ENCODE results near the gene KCTD19. TPM values are rescaled to one million over a fixed set of nuclear protein-coding genes. Genes with fewer than 3 reads are reported as not detected.

KCTD19 gene
- total RNA-seq, 1 experiment from 2014 or later: 0.32 TPM

GRCh38 chr16:67248073-67248400, 78.5 kb downstream of the KCTD19 start:
- H3K4me3 ChIP-seq (ENCODE audit: low read depth, low read length, poor library complexity, severe bottlenecking): peak overlapping the region; percentile 90
- H3K27me3 ChIP-seq (replicated peaks; ENCODE audit: insufficient read depth, low read depth, low read length, poor library complexity): no peaks in the 10 kb centered on the region
- no peak for TF ChIP-seq EZH2 (IDR thresholded peaks at IDR 0.05; ENCODE audit: borderline replicate concordance, low read depth, low read length, poor library complexity, severe bottlenecking)
- no peak for TF ChIP-seq CTCF (conservative IDR thresholded peaks at IDR 0.05; ENCODE audit: low read depth, low read length)
- no peaks in the 10 kb centered on the region for H3K36me3 ChIP-seq (ENCODE audit: insufficient read depth, low read length, poor library complexity, severe bottlenecking)
- ChIA-PET POLR2A (ENCODE audit: low non-redundant PET) (interaction anchor here (0.5 kb wide), 1 partner anchor 15 kb away, joined by 4 read pairs; no protein-coding TSS in a partner anchor), CTCF (interaction anchor here (0.6 kb wide), 1 partner anchor 141 kb away, joined by 10 read pairs; no protein-coding TSS in a partner anchor)
- H3K4me1 ChIP-seq (ENCODE audit: insufficient read depth, low read length, poor library complexity, severe bottlenecking): peaks cover 56% of the 10 kb centered on the region
- H3K27ac ChIP-seq (ENCODE audit: low read depth, low read length, poor library complexity, severe bottlenecking): peak overlapping the region; percentile 79
- intact Hi-C loops (cut with micrococcal nuclease; ENCODE audit: unreplicated experiment): no loop called here
- DNase-seq (ENCODE audit: low spot score): peak; percentile 57
- no peaks in the 10 kb centered on the region for H3K9me3 ChIP-seq (ENCODE audit: low read depth, low read length, poor library complexity, severe bottlenecking)
- BruUV-seq (replicated peaks): no TSS peak

DNA sequence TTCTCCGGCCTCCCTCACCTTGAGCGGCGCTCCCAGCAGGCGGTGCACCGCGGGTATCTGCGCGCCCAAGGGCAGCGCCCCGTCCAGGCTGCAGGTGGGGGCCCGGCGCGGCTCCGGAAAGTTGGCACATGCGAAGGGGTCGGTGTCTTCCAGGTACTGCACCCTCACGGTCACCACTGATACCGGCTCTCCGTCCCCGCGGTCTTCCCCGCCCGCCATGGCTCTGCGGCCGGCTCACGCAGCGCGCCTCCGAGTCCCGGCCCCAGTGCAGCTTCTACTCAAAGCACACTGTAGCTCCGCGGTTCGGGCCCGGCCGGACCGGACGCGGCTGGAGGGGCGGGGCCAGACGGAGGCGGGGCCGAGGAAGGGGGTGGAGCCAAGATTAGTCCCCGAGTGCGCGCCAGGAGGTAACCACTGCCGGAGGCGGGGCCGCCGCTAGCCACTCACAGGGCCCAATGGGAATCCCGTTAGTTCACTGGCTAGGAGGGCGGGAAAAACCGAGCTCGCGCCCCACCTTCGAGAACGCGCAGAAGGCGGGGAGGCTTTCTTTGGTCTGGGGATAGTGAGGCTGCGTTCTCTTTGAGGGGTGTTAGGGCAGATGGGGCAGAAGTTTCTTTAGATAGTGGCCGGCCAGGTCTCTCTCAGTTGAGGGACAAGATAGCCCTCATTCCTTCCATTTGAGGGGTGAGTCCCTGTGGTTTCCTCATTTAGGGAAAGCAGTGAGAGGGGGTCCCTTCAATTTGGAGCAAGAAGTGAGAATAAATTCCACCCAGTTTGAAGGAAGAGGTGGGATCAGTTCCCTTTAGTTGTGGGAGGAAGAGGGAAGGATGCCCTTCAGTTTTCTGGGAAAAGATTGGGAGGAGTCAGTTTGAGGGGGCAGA, 79.1 kb downstream of the KCTD19 start, which contains the start of gene FHOD1:
Gene FHOD1 (minus strand): TSS at position 290 of the 881 bp plus-strand sequence. CDS start 71 bp downstream, at position 219.
- BruUV-seq (replicated peaks): no TSS peak

DNA sequence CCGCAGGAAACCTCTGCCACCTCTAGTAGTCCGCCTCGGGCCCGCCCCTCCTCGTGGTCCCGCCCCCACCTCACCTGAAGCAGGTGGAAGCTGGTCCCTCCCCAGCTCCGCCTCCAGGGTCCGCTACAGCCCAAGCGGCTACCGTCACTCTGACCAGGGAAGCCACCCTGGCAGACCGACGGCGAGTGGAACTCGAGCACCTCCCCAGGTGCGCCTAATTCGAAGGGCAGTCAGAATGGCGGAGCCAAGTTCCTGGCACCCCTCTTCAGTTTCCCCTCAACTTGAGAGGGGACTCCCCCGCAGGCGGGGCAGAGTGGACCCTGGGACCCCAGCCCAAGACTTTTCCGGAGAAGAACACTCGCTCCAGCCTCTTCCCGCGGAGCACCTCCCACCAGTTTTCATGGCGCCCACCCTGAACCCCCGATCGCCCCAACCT, 79.8 kb downstream of the KCTD19 start:
- Histone ChIP-seq H3K27me3 (replicated peaks; ENCODE audit: insufficient read depth, low read depth, low read length, poor library complexity) (no peaks in the 10 kb centered on the region), H3K9me3 (ENCODE audit: low read depth, low read length, poor library complexity, severe bottlenecking) (no peaks in the 10 kb centered on the region), H3K27ac (ENCODE audit: low read depth, low read length, poor library complexity, severe bottlenecking) (peak overlapping the region; percentile 79), H3K4me1 (ENCODE audit: insufficient read depth, low read length, poor library complexity, severe bottlenecking) (peaks cover 61% of the 10 kb centered on the region), H3K36me3 (ENCODE audit: insufficient read depth, low read length, poor library complexity, severe bottlenecking) (no peaks in the 10 kb centered on the region), H3K4me3 (ENCODE audit: low read depth, low read length, poor library complexity, severe bottlenecking) (peak overlapping the region; percentile 90)
- BruUV-seq (replicated peaks): no TSS peak
- ChIA-PET CTCF (no interaction called here), POLR2A (ENCODE audit: low non-redundant PET) (no interaction called here)
- peak; percentile 35 for DNase-seq (ENCODE audit: low spot score)
- TF ChIP-seq CTCF (conservative IDR thresholded peaks at IDR 0.05; ENCODE audit: low read depth, low read length): no peak
- TF ChIP-seq EZH2 (IDR thresholded peaks at IDR 0.05; ENCODE audit: borderline replicate concordance, low read depth, low read length, poor library complexity, severe bottlenecking): no peak
- intact Hi-C loops (cut with micrococcal nuclease; ENCODE audit: unreplicated experiment): no loop called here

More for the DNA sequence above, 79.1 kb downstream of the KCTD19 start, which contains the start of gene FHOD1:
- DNase-seq (ENCODE audit: low spot score): peak; percentile 98
- ChIA-PET CTCF (interaction anchor here (0.6 kb wide), 1 partner anchor 180 kb away, joined by 4 read pairs; no protein-coding TSS in a partner anchor), POLR2A (ENCODE audit: low non-redundant PET) (interaction anchor here (0.5 kb wide), 1 partner anchor 15 kb away, joined by 4 read pairs; no protein-coding TSS in a partner anchor)
- intact Hi-C loops (cut with micrococcal nuclease; ENCODE audit: unreplicated experiment): no loop called here
- Histone ChIP-seq H3K9me3 (ENCODE audit: low read depth, low read length, poor library complexity, severe bottlenecking) (no peaks in the 10 kb centered on the region), H3K27ac (ENCODE audit: low read depth, low read length, poor library complexity, severe bottlenecking) (peak within 1 kb of the TSS; percentile 79), H3K27me3 (replicated peaks; ENCODE audit: insufficient read depth, low read depth, low read length, poor library complexity) (no peaks in the 10 kb centered on the region), H3K4me3 (ENCODE audit: low read depth, low read length, poor library complexity, severe bottlenecking) (peak within 1 kb of the TSS; percentile 90), H3K4me1 (ENCODE audit: insufficient read depth, low read length, poor library complexity, severe bottlenecking) (peaks cover 58% of the 10 kb centered on the region), H3K36me3 (ENCODE audit: insufficient read depth, low read length, poor library complexity, severe bottlenecking) (no peaks in the 10 kb centered on the region)
- no peak for TF ChIP-seq EZH2 (IDR thresholded peaks at IDR 0.05; ENCODE audit: borderline replicate concordance, low read depth, low read length, poor library complexity, severe bottlenecking)
- no peak for TF ChIP-seq CTCF (conservative IDR thresholded peaks at IDR 0.05; ENCODE audit: low read depth, low read length)
